ENCODE measurements around the gene MATCAP1.

MATCAP1 gene

GRCh38 chr16:67204076-67204475 is 20.3 kb upstream of the MATCAP1 start:
- TF ChIP-seq MYC (IDR thresholded peaks at IDR 0.05; ENCODE audit: low read depth, low read length) (no peak), POLR2A (IDR thresholded peaks at IDR 0.05; ENCODE audit: extremely low read depth, insufficient read length) (no peak), CTCF (IDR thresholded peaks at IDR 0.05; ENCODE audit: low read depth, low read length) (no peak), MAX (IDR thresholded peaks at IDR 0.05; ENCODE audit: low read depth, low read length) (no peak)
- no peak overlapping the region for H3K4me3 ChIP-seq (ENCODE audit: low read depth, low read length)
- no peak for DNase-seq (ENCODE audit: low read depth)

- H3K4me3 ChIP-seq (ENCODE audit: low read depth, low read length) = no peak overlapping the region
- TF ChIP-seq POLR2A (IDR thresholded peaks at IDR 0.05; ENCODE audit: extremely low read depth, insufficient read length) (no peak), CTCF (IDR thresholded peaks at IDR 0.05; ENCODE audit: low read depth, low read length) (no peak), MAX (IDR thresholded peaks at IDR 0.05; ENCODE audit: low read depth, low read length) (no peak), MYC (IDR thresholded peaks at IDR 0.05; ENCODE audit: low read depth, low read length) (no peak)
- DNase-seq (ENCODE audit: low read depth) = no peak
These were observed 19.3 kb upstream of the MATCAP1 start for GRCh38 chr16:67202956-67203493.

- no peak overlapping the region for H3K4me3 ChIP-seq (ENCODE audit: low read depth, low read length)
- DNase-seq (ENCODE audit: low read depth) = no peak
- TF ChIP-seq MAX (IDR thresholded peaks at IDR 0.05; ENCODE audit: low read depth, low read length) = no peak
- TF ChIP-seq CTCF (IDR thresholded peaks at IDR 0.05; ENCODE audit: low read depth, low read length) = no peak
- TF ChIP-seq MYC (IDR thresholded peaks at IDR 0.05; ENCODE audit: low read depth, low read length) = no peak
- no peak for TF ChIP-seq POLR2A (IDR thresholded peaks at IDR 0.05; ENCODE audit: extremely low read depth, insufficient read length)
These were observed 18.7 kb upstream of the MATCAP1 start for GRCh38 chr16:67202426-67202825.

GRCh38 chr16:67201411-67202345 is 17.9 kb upstream of the MATCAP1 start:
- TF ChIP-seq MAX (IDR thresholded peaks at IDR 0.05; ENCODE audit: low read depth, low read length) (no peak), CTCF (IDR thresholded peaks at IDR 0.05; ENCODE audit: low read depth, low read length) (no peak), POLR2A (IDR thresholded peaks at IDR 0.05; ENCODE audit: extremely low read depth, insufficient read length) (no peak), MYC (IDR thresholded peaks at IDR 0.05; ENCODE audit: low read depth, low read length) (no peak)
- no peak overlapping the region for H3K4me3 ChIP-seq (ENCODE audit: low read depth, low read length)
- no peak for DNase-seq (ENCODE audit: low read depth)

- no peak overlapping the region for H3K4me3 ChIP-seq (ENCODE audit: low read depth, low read length)
- TF ChIP-seq POLR2A (IDR thresholded peaks at IDR 0.05; ENCODE audit: extremely low read depth, insufficient read length) = no peak
- no peak for TF ChIP-seq MYC (IDR thresholded peaks at IDR 0.05; ENCODE audit: low read depth, low read length)
- TF ChIP-seq MAX (IDR thresholded peaks at IDR 0.05; ENCODE audit: low read depth, low read length) = no peak
- no peak for TF ChIP-seq CTCF (IDR thresholded peaks at IDR 0.05; ENCODE audit: low read depth, low read length)
- no peak for DNase-seq (ENCODE audit: low read depth)
These were observed 16.7 kb upstream of the MATCAP1 start for GRCh38 chr16:67200491-67200890.

Data from NB4 (cell line).